HepG2 (cell line): Measurements from ENCODE around the gene SEMA4B. TPM values are rescaled to one million over a fixed set of nuclear protein-coding genes. Genes with fewer than 3 reads are reported as not detected.

ENCODE experiments used
- ATRX ChIP-seq: sonication (generic); formaldehyde crosslinking; IDR thresholded peaks from 2 replicates; pipeline ENCODE4 v1.4.0; 2020; ENCODE audit warnings: missing genetic modification reagents, borderline replicate concordance
- HNF4A ChIP-seq: sonication (generic); formaldehyde crosslinking; IDR thresholded peaks from 2 replicates; pipeline ENCODE4 v1.4.0; 2020; ENCODE audit warnings: missing genetic modification reagents
- KAT7 ChIP-seq: IDR thresholded peaks from 2 replicates; pipeline ENCODE4 v1.6.1; 2018; ENCODE audit warnings: borderline replicate concordance, missing compliant biosample characterization
- MIER2 ChIP-seq: IDR thresholded peaks from 2 replicates; pipeline ENCODE4 v1.6.1; 2016; ENCODE audit warnings: missing biosample characterization, missing genetic modification reagents
- SMYD3 ChIP-seq: sonication (generic); formaldehyde crosslinking; IDR thresholded peaks from 2 replicates; pipeline ENCODE4 v1.8.1; 2023; ENCODE audit warnings: mild to moderate bottlenecking, missing genetic modification reagents
- SRSF1 ChIP-seq: fragments of 200-400 bp; formaldehyde crosslinking; optimal IDR thresholded peaks from 2 replicates; pipeline ENCODE3; 2017; ENCODE audit warnings: mild to moderate bottlenecking, low read depth, low read length, moderate library complexity
- ZNF337 ChIP-seq: sonication (generic); formaldehyde crosslinking; IDR thresholded peaks from 2 replicates; pipeline ENCODE4 v1.5.1; 2020; ENCODE audit warnings: missing genetic modification reagents, low read depth, mild to moderate bottlenecking, borderline replicate concordance
- ZNF382 ChIP-seq: sonication (generic); formaldehyde crosslinking; IDR thresholded peaks from 2 replicates; pipeline ENCODE4 v1.5.0; 2020; ENCODE audit warnings: missing genetic modification reagents, mild to moderate bottlenecking, borderline replicate concordance
- ZNF614 ChIP-seq: IDR thresholded peaks from 2 replicates; pipeline ENCODE4 v1.6.1; 2018; ENCODE audit warnings: missing biosample characterization, missing genetic modification reagents, inconsistent platforms, borderline replicate concordance
- ZNF749 ChIP-seq: sonication (generic); formaldehyde crosslinking; IDR thresholded peaks from 2 replicates; pipeline ENCODE4 v1.8.0; 2022; ENCODE audit warnings: mild to moderate bottlenecking, missing genetic modification reagents, moderate library complexity, borderline replicate concordance
- polyA plus RNA-seq, 8 experiments: library from polyadenylated mRNA; depleted of rRNA in 3 of 8; stranded (reverse) in 7 of 8; unstranded in 1 of 8; fragments of >200 nt; fragmentation: Illumina TruSeq in 4 of 8; extraction: Trizol in 4 of 8; gene quantifications; 2 replicates each; pipeline versions ENCODE4 v1.2.1 to v1.2.3, GENCODE V29; 2011 to 2016; ENCODE audit warnings: low read depth in 4 of 8, missing spikeins in 1 of 8, mixed read lengths in 1 of 8; ENCODE audit not compliant: insufficient read depth in 1 of 8
- total RNA-seq, 5 experiments: library from RNA; depleted of rRNA; stranded (reverse); fragments of >200 nt; fragmentation: Illumina TruSeq; extraction: Trizol; gene quantifications; 2 replicates each; pipeline ENCODE4 v1.2.3, GENCODE V29; 2016; ENCODE audit warnings: low read depth in 1 of 5
- TF ChIP-seq, protein P1 (sequence below): sonication (generic); formaldehyde crosslinking; IDR thresholded peaks from 2 replicates; pipeline ENCODE4 v1.9.0; 2021; ENCODE audit warnings: mild to moderate bottlenecking, missing genetic modification reagents
- TF ChIP-seq, protein P2 (sequence below): sonication (generic); formaldehyde crosslinking; IDR thresholded peaks from 2 replicates; pipeline ENCODE4 v1.4.0; 2020; ENCODE audit warnings: missing genetic modification reagents, borderline replicate concordance
- TF ChIP-seq, protein P3 (sequence below): sonication (generic); formaldehyde crosslinking; IDR thresholded peaks from 2 replicates; pipeline ENCODE4 v1.5.0; 2020; ENCODE audit warnings: mild to moderate bottlenecking, missing genetic modification reagents
- TF ChIP-seq, protein P4 (sequence below), 2 experiments: fragments of 450-650 bp in 1 of 2; sonication (generic) in 1 of 2; formaldehyde crosslinking; IDR thresholded peaks; 2 replicates each; pipeline versions ENCODE4 v1.5.0 to v1.8.0; 2020 to 2022; ENCODE audit warnings: mild to moderate bottlenecking in 1 of 2, missing genetic modification reagents in 1 of 2

The SEMA4B gene
- total and polyA plus RNA-seq, 2 of the 13 experiments (the other 11 are each of a cell fraction or from before 2014, with no cell fraction given): 2.1 to 17.0 TPM

DNA sequence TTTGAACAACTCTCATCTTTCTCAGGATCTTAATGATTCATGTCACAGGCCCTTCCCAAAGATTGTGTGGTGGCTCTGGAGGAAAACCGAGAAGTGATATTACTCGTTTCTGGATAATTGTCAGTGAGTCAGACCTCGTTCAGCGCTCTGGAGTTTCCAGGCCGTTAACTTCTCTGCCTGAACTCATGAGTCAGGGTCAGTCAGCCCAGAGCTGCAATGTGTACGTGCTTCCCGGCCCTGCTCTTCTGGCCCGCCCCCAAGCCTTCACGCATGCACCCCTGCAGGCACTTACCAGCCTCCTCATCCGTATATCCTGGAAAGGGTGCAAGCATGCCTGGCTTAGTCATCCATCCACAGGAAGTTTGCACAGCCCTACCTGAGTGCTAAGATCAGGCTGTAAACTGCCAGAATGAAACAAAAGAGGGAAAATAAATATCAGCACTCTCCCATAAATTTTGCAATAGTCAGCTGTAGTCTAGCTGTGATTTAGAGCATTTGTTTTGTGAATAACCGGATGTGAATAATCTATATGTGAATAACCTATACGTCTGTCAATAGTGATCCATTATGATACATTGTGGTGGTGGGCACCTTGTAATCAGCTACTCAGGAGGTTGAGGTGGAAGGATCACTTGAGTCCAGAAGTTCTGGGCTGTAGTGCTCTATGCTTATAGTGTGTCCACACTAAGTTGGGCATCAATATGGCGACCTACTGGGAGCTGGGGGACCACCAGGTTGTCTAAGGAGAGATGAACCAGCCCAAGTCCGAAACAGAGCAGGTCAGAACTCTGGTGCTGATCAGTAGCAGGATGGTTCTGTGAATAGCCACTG is 35.3 kb upstream of the SEMA4B start (continued):
- TF ChIP-seq, protein P1, sequence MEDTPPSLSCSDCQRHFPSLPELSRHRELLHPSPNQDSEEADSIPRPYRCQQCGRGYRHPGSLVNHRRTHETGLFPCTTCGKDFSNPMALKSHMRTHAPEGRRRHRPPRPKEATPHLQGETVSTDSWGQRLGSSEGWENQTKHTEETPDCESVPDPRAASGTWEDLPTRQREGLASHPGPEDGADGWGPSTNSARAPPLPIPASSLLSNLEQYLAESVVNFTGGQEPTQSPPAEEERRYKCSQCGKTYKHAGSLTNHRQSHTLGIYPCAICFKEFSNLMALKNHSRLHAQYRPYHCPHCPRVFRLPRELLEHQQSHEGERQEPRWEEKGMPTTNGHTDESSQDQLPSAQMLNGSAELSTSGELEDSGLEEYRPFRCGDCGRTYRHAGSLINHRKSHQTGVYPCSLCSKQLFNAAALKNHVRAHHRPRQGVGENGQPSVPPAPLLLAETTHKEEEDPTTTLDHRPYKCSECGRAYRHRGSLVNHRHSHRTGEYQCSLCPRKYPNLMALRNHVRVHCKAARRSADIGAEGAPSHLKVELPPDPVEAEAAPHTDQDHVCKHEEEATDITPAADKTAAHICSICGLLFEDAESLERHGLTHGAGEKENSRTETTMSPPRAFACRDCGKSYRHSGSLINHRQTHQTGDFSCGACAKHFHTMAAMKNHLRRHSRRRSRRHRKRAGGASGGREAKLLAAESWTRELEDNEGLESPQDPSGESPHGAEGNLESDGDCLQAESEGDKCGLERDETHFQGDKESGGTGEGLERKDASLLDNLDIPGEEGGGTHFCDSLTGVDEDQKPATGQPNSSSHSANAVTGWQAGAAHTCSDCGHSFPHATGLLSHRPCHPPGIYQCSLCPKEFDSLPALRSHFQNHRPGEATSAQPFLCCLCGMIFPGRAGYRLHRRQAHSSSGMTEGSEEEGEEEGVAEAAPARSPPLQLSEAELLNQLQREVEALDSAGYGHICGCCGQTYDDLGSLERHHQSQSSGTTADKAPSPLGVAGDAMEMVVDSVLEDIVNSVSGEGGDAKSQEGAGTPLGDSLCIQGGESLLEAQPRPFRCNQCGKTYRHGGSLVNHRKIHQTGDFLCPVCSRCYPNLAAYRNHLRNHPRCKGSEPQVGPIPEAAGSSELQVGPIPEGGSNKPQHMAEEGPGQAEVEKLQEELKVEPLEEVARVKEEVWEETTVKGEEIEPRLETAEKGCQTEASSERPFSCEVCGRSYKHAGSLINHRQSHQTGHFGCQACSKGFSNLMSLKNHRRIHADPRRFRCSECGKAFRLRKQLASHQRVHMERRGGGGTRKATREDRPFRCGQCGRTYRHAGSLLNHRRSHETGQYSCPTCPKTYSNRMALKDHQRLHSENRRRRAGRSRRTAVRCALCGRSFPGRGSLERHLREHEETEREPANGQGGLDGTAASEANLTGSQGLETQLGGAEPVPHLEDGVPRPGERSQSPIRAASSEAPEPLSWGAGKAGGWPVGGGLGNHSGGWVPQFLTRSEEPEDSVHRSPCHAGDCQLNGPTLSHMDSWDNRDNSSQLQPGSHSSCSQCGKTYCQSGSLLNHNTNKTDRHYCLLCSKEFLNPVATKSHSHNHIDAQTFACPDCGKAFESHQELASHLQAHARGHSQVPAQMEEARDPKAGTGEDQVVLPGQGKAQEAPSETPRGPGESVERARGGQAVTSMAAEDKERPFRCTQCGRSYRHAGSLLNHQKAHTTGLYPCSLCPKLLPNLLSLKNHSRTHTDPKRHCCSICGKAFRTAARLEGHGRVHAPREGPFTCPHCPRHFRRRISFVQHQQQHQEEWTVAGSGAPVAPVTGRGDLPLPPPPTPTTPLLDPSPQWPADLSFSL (CRISPR knock-in tag): no peak
- TF ChIP-seq SRSF1: no peak
- TF ChIP-seq ZNF337 (CRISPR knock-in tag): 0 out of 2 replicates have a peak, but pooled peaks have one; percentile 47
- TF ChIP-seq, protein P2, sequence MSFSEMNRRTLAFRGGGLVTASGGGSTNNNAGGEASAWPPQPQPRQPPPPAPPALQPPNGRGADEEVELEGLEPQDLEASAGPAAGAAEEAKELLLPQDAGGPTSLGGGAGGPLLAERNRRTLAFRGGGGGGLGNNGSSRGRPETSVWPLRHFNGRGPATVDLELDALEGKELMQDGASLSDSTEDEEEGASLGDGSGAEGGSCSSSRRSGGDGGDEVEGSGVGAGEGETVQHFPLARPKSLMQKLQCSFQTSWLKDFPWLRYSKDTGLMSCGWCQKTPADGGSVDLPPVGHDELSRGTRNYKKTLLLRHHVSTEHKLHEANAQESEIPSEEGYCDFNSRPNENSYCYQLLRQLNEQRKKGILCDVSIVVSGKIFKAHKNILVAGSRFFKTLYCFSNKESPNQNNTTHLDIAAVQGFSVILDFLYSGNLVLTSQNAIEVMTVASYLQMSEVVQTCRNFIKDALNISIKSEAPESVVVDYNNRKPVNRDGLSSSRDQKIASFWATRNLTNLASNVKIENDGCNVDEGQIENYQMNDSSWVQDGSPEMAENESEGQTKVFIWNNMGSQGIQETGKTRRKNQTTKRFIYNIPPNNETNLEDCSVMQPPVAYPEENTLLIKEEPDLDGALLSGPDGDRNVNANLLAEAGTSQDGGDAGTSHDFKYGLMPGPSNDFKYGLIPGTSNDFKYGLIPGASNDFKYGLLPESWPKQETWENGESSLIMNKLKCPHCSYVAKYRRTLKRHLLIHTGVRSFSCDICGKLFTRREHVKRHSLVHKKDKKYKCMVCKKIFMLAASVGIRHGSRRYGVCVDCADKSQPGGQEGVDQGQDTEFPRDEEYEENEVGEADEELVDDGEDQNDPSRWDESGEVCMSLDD (CRISPR knock-in tag): no peak
- TF ChIP-seq MIER2 (CRISPR knock-in tag): peak; percentile 48; the same call in 1 of the 2 replicates
- no peak for TF ChIP-seq ATRX (CRISPR knock-in tag)
- TF ChIP-seq, protein P3, sequence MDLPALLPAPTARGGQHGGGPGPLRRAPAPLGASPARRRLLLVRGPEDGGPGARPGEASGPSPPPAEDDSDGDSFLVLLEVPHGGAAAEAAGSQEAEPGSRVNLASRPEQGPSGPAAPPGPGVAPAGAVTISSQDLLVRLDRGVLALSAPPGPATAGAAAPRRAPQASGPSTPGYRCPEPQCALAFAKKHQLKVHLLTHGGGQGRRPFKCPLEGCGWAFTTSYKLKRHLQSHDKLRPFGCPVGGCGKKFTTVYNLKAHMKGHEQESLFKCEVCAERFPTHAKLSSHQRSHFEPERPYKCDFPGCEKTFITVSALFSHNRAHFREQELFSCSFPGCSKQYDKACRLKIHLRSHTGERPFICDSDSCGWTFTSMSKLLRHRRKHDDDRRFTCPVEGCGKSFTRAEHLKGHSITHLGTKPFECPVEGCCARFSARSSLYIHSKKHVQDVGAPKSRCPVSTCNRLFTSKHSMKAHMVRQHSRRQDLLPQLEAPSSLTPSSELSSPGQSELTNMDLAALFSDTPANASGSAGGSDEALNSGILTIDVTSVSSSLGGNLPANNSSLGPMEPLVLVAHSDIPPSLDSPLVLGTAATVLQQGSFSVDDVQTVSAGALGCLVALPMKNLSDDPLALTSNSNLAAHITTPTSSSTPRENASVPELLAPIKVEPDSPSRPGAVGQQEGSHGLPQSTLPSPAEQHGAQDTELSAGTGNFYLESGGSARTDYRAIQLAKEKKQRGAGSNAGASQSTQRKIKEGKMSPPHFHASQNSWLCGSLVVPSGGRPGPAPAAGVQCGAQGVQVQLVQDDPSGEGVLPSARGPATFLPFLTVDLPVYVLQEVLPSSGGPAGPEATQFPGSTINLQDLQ (CRISPR knock-in tag): no peak
- TF ChIP-seq HNF4A (CRISPR knock-in tag): peak; percentile 51; the same call in 1 of the 2 replicates
- TF ChIP-seq KAT7 (CRISPR knock-in tag): no peak
- TF ChIP-seq SMYD3 (CRISPR knock-in tag): no peak
- TF ChIP-seq ZNF382: no peak
- TF ChIP-seq ZNF749: no peak
- TF ChIP-seq, protein P4, sequence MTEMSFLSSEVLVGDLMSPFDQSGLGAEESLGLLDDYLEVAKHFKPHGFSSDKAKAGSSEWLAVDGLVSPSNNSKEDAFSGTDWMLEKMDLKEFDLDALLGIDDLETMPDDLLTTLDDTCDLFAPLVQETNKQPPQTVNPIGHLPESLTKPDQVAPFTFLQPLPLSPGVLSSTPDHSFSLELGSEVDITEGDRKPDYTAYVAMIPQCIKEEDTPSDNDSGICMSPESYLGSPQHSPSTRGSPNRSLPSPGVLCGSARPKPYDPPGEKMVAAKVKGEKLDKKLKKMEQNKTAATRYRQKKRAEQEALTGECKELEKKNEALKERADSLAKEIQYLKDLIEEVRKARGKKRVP (CRISPR knock-in tag; IDR thresholded peaks at IDR 0.05): peak in 1 of 2 experiments; percentile 56; a peak in 1 of 4 replicates
- TF ChIP-seq ZNF614 (CRISPR knock-in tag): peak; percentile 79; the same call in 1 of the 2 replicates
